Chondrocyte (in vitro differentiated cells): Measurements from ENCODE around the gene PTGES2. TPM values are rescaled to one million over a fixed set of nuclear protein-coding genes. Genes with fewer than 3 reads are reported as not detected.
A peak's percentile ranks its signal among the peaks of the same experiment; 100 is the strongest.
"Not testable (repeated sequence)": the region's sequence is repeated elsewhere in the genome, so short reads cannot be mapped to it uniquely, and the experiment has no call there.

Experiments
- DNase-seq: peaks from one replicate; pipeline ENCODE4 v3.0.0; 2021; ENCODE audit warnings: mixed read lengths, low spot score
- H3K27ac Mint-ChIP-seq: one replicate; pipeline ENCODE4 v1.8.0; 2021; ENCODE audit warnings: mild to moderate bottlenecking, moderate library complexity, mixed read lengths; ENCODE audit not compliant: unreplicated experiment
- H3K27me3 Mint-ChIP-seq: 2 replicates; pipeline ENCODE4 v1.8.0; 2021; ENCODE audit warnings: low read depth, mixed read lengths
- H3K36me3 Mint-ChIP-seq: 2 replicates; pipeline ENCODE4 v1.8.0; 2021; ENCODE audit warnings: low read depth, mixed read lengths
- H3K4me1 Mint-ChIP-seq: 2 replicates; pipeline ENCODE4 v1.8.0; 2021; ENCODE audit warnings: low read depth, mild to moderate bottlenecking, mixed read lengths
- H3K4me3 Mint-ChIP-seq: one replicate; pipeline ENCODE4 v1.8.0; 2021; ENCODE audit warnings: mild to moderate bottlenecking, moderate library complexity, mixed read lengths; ENCODE audit not compliant: unreplicated experiment
- H3K9me3 Mint-ChIP-seq: 2 replicates; pipeline ENCODE4 v1.8.0; 2021; ENCODE audit warnings: low read depth, mixed read lengths
- total RNA-seq: library from RNA; stranded (reverse); gene quantifications from 3 replicates; pipeline ENCODE4 v1.2.1, GENCODE V29; 2021
- TF ChIP-seq, protein P1 (sequence below): fragments of 200-600 bp; sonication (generic); IDR thresholded peaks from 2 replicates; pipeline ENCODE4 v1.5.0; 2021; ENCODE audit warnings: antibody characterized with exemption, mild to moderate bottlenecking, moderate library complexity

Gene PTGES2
- total RNA-seq, 1 donor from 2014 or later: 49.3 TPM

DNA sequence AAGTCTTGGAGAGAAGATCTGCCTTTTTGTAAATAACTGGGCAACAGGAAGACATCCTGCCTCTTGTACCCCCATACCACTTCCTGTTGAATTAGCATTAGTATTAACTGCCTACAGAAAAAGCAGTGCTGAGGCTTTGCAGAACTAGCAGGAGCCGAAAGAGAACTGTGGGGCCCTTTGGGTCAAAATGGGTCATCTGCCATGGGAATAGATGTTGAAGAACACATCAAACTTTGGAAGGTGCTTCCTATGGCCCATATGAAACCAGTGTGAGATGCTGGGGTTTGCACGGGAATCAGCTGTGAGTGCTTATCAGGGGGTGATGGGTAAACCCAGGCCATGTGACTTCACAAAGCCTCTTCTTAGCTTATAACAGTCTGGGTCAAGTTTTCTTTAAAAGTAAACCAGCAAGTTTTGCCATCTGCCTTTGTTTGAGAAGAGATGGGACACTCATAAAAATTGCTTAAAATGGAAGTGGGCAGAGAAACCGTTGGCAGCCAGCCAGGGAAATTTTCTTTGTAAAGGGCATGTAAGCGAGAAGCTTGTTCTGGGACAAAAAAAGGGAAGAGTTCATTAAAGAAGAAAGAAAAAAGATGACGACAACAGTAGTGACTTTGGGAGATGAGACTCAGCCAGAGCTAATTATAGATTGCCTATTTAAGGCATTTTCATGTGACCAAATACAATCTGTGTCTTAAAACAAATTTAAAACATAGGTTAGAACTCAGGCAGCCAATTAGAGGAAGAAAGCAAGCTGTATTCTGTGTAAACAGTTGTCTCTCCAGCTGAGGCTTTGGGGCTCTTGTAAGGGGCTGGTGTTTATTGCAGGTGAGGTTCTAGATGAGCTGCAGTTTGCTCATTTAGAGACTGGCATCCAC is 55.1 kb downstream of the PTGES2 start:
- TF ChIP-seq, protein P1, sequence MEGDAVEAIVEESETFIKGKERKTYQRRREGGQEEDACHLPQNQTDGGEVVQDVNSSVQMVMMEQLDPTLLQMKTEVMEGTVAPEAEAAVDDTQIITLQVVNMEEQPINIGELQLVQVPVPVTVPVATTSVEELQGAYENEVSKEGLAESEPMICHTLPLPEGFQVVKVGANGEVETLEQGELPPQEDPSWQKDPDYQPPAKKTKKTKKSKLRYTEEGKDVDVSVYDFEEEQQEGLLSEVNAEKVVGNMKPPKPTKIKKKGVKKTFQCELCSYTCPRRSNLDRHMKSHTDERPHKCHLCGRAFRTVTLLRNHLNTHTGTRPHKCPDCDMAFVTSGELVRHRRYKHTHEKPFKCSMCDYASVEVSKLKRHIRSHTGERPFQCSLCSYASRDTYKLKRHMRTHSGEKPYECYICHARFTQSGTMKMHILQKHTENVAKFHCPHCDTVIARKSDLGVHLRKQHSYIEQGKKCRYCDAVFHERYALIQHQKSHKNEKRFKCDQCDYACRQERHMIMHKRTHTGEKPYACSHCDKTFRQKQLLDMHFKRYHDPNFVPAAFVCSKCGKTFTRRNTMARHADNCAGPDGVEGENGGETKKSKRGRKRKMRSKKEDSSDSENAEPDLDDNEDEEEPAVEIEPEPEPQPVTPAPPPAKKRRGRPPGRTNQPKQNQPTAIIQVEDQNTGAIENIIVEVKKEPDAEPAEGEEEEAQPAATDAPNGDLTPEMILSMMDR: no peak
- H3K27ac Mint-ChIP-seq: peak overlapping the region; percentile 95
- no peaks in the 10 kb centered on the region for H3K27me3 Mint-ChIP-seq
- H3K36me3 Mint-ChIP-seq: no peaks in the 10 kb centered on the region
- H3K4me1 Mint-ChIP-seq: peaks cover 39% of the 10 kb centered on the region
- DNase-seq: no peak
- no peaks in the 10 kb centered on the region for H3K9me3 Mint-ChIP-seq
- H3K4me3 Mint-ChIP-seq: peak overlapping the region; percentile 50

DNA sequence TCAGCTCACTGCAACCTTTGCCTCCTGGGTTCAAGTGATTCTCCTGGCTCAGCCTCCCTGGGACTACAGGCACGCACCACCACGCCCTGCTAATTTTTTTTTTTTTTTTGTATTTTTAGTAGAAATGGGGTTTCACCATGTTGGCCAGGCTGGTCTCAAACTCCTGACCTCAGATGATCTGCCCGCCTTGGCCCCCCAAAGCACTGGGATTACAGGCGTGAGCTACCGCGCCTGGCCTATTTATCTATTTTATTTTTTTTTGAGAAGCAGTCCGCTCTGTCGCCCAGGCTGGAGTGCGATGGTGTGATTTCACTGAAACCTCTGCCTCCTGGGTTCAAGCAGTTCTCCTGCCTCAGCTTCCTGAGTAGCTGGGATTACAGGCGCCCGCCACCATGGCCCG is 56.1 kb downstream of the PTGES2 start:
- not testable (repeated sequence) for H3K36me3 Mint-ChIP-seq, DNase-seq, H3K27ac Mint-ChIP-seq, H3K4me3 Mint-ChIP-seq, H3K27me3 Mint-ChIP-seq, H3K9me3 Mint-ChIP-seq
- H3K4me1 Mint-ChIP-seq: peaks cover 39% of the 10 kb centered on the region

DNA sequence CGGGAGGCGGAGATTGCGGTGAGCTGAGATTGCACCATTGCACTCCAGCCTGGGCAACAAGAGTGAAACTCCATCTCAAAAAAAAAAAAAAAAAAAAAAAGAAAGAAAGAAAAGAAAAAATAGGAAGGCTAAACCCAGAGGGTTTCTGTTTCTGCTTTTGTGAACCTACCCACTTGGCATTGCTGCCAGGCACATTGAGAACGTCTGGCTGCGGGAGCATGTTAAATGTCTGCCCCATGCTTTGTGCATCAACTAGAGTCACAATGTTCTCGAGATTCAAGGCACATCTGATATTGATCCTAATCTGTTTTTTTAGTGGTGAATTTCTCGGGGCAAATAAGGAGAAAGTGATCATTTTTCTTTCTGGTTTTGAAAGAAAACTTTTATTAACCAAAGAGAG is 56.7 kb downstream of the PTGES2 start:
- Mint-ChIP-seq H3K4me3 (no peak overlapping the region), H3K27me3 (no peaks in the 10 kb centered on the region), H3K4me1 (peaks cover 45% of the 10 kb centered on the region), H3K9me3 (no peaks in the 10 kb centered on the region), H3K36me3 (no peaks in the 10 kb centered on the region), H3K27ac (peak overlapping the region; percentile 32)
- DNase-seq: no peak
- TF ChIP-seq, protein P1: no peak

Other genes starting within 250 kb of the PTGES2 start
- 45.5 to 54.3 TPM (median 47.5 TPM) in 3 replicates for gene ST6GALNAC6, start 228.1 kb downstream of the PTGES2 start, total RNA-seq
- gene ST6GALNAC4, start 210.7 kb downstream of the PTGES2 start, total RNA-seq: 22.2 to 25.5 TPM (median 24.4 TPM) in 3 replicates
- 1.4 to 4.3 TPM (median 2.7 TPM) in 3 replicates for gene PIP5KL1, start 197.0 kb downstream of the PTGES2 start, total RNA-seq
- 26.3 to 28.9 TPM (median 27.8 TPM) in 3 replicates for gene DPM2, start 189.9 kb downstream of the PTGES2 start, total RNA-seq
- 39.4 to 63.0 TPM (median 61.8 TPM) in 3 replicates for gene EEIG1, start 146.7 kb downstream of the PTGES2 start, total RNA-seq
- 6.8 to 8.8 TPM (median 7.8 TPM) in 3 replicates for gene NAIF1, start 60.4 kb downstream of the PTGES2 start, total RNA-seq
- gene SLC25A25, start 59.5 kb downstream of the PTGES2 start, total RNA-seq: 10.6 to 17.6 TPM (median 15.8 TPM) in 3 replicates
- not detected in 3 replicates for gene LCN2, start 21.7 kb upstream of the PTGES2 start, total RNA-seq
- gene BBLN, start 32.5 kb upstream of the PTGES2 start, total RNA-seq: 78.8 to 85.3 TPM (median 80.2 TPM) in 3 replicates
- gene CIZ1, start 63.8 kb upstream of the PTGES2 start, total RNA-seq: 130 to 147 TPM (median 140 TPM) in 3 replicates
- gene DNM1, start 75.7 kb upstream of the PTGES2 start, total RNA-seq: 87.0 to 127 TPM (median 91.9 TPM) in 3 replicates
- gene GOLGA2, start 148.3 kb upstream of the PTGES2 start, total RNA-seq: 201 to 243 TPM (median 210 TPM) in 3 replicates
- gene SWI5, start 148.5 kb upstream of the PTGES2 start, total RNA-seq: 29.4 to 33.7 TPM (median 31.7 TPM) in 3 replicates
- 19.8 to 22.2 TPM (median 20.8 TPM) in 3 replicates for gene TRUB2, start 194.7 kb upstream of the PTGES2 start, total RNA-seq
- 19.7 to 37.5 TPM (median 24.5 TPM) in 3 replicates for gene COQ4, start 195.1 kb upstream of the PTGES2 start, total RNA-seq
- gene SLC27A4, start 212.8 kb upstream of the PTGES2 start, total RNA-seq: 38.4 to 42.1 TPM (median 41.7 TPM) in 3 replicates
- gene URM1, start 243.6 kb upstream of the PTGES2 start, total RNA-seq: 50.5 to 60.6 TPM (median 57.6 TPM) in 3 replicates